IPS DF 4.7 (cell line): ENCODE results near the gene POGK.

Experiments used
- DNase-seq: peaks from one replicate; pipeline ENCODE4 v3.0.0-alpha.2; 2013; ENCODE audit warnings: low spot score; ENCODE audit errors: extremely low read depth

Gene POGK

GRCh38 chr1:166900987-166901386 is 61.7 kb downstream of the POGK start:
- no peak for DNase-seq

GRCh38 chr1:166902279-166902678 is 63.0 kb downstream of the POGK start:
- DNase-seq, result no peak

GRCh38 chr1:166903232-166903631 is 64.0 kb downstream of the POGK start:
- no peak for DNase-seq

GRCh38 chr1:166905136-166905535 is 65.9 kb downstream of the POGK start:
- DNase-seq, result no peak

GRCh38 chr1:166905900-166906299 is 66.6 kb downstream of the POGK start:
- DNase-seq, result no peak
